Peyer's patch (tissue), 4 donors: ENCODE data around the gene ZC3H7A.

Source experiments
- POLR2A ChIP-seq, 2 donors: fragments of 450-650 bp; IDR thresholded peaks; one replicate each; pipeline ENCODE4 v1.5.1; 2017; ENCODE audit warnings: antibody characterized with exemption in 2 of 2, mild to moderate bottlenecking in 2 of 2, moderate library complexity in 2 of 2
- TF ChIP-seq, protein P1 (sequence below), 6 experiments: fragments of 450-650 bp in 4 of 6; fragments of 200-600 bp in 2 of 6; sonication (generic) in 1 of 6; IDR thresholded peaks; one replicate each; pipeline ENCODE4 v1.5.1; 2017 to 2019; ENCODE audit warnings: antibody characterized with exemption in 6 of 6, mild to moderate bottlenecking in 3 of 6, moderate library complexity in 1 of 6

DNA sequence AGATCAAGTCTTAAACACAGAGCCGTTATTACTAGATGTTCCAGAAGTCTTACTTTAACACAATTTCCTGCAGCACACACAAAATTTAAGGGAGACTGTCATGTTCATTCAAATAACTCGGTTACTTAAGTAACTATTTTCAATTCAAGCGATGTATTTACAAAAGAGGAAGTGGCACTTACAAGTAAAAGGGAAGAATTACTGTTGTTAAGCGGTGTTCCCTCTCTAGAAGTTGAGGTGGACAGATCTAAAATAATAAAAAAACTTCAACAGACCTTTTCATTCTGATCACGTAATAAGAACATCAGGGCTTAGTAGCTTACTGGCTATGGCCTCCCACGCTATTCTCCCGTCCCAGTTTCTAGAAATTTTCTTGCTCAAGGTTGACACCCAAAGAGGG is 28.2 kb downstream of the ZC3H7A start:
- TF ChIP-seq POLR2A (IDR thresholded peaks at IDR 0.05), result no peak
- TF ChIP-seq, protein P1, sequence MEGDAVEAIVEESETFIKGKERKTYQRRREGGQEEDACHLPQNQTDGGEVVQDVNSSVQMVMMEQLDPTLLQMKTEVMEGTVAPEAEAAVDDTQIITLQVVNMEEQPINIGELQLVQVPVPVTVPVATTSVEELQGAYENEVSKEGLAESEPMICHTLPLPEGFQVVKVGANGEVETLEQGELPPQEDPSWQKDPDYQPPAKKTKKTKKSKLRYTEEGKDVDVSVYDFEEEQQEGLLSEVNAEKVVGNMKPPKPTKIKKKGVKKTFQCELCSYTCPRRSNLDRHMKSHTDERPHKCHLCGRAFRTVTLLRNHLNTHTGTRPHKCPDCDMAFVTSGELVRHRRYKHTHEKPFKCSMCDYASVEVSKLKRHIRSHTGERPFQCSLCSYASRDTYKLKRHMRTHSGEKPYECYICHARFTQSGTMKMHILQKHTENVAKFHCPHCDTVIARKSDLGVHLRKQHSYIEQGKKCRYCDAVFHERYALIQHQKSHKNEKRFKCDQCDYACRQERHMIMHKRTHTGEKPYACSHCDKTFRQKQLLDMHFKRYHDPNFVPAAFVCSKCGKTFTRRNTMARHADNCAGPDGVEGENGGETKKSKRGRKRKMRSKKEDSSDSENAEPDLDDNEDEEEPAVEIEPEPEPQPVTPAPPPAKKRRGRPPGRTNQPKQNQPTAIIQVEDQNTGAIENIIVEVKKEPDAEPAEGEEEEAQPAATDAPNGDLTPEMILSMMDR (IDR thresholded peaks at IDR 0.05), result no peak
